SK-N-SH treated with all-trans-retinoic acid at 6 μM for 48 hours (cell line): ENCODE measurements around the gene SUN5.
"Not testable (repeated sequence)": the region's sequence is repeated elsewhere in the genome, so short reads cannot be mapped to it uniquely, and the experiment has no call there.

Experiments
- ARNTL ChIP-seq: fragments of 450-650 bp; formaldehyde crosslinking; IDR thresholded peaks from 2 replicates; pipeline ENCODE4 v1.5.0; 2020; ENCODE audit warnings: low read depth, mild to moderate bottlenecking, moderate library complexity, borderline replicate concordance
- BACH2 ChIP-seq: fragments of 250-450 bp; sonication (Bioruptor Pico); IDR thresholded peaks from 2 replicates; pipeline ENCODE4 v1.9.0; 2021; ENCODE audit warnings: mild to moderate bottlenecking, borderline replicate concordance
- ISL1 ChIP-seq: fragments of 250-450 bp; sonication (Bioruptor Pico); IDR thresholded peaks from 2 replicates; pipeline ENCODE4 v2.1.2; 2022; ENCODE audit warnings: mild to moderate bottlenecking, moderate library complexity
- PATZ1 ChIP-seq: fragments of 250-450 bp; sonication (Bioruptor Pico); IDR thresholded peaks from 2 replicates; pipeline ENCODE4 v1.8.0; 2020; ENCODE audit warnings: mild to moderate bottlenecking, moderate library complexity, borderline replicate concordance
- POU6F1 ChIP-seq: fragments of 250-450 bp; sonication (Bioruptor Pico); IDR thresholded peaks from 2 replicates; pipeline ENCODE4 v1.8.0; 2021; ENCODE audit warnings: low read depth, mild to moderate bottlenecking, moderate library complexity, borderline replicate concordance
- RARB ChIP-seq: fragments of 250-450 bp; sonication (Bioruptor Pico); IDR thresholded peaks from 2 replicates; pipeline ENCODE4 v1.8.0; 2021; ENCODE audit warnings: mild to moderate bottlenecking, moderate library complexity
- ZC3H10 ChIP-seq: fragments of 250-450 bp; sonication (Bioruptor Pico); IDR thresholded peaks from 2 replicates; pipeline ENCODE4 v1.5.1; 2021; ENCODE audit warnings: mild to moderate bottlenecking, moderate library complexity
- ZFP3 ChIP-seq: fragments of 250-450 bp; sonication (Bioruptor Pico); IDR thresholded peaks from 2 replicates; pipeline ENCODE4 v1.5.0; 2020; ENCODE audit warnings: mild to moderate bottlenecking, moderate library complexity
- ZFP30 ChIP-seq: fragments of 450-650 bp; formaldehyde crosslinking; IDR thresholded peaks from 2 replicates; pipeline ENCODE4 v1.5.0; 2022; ENCODE audit warnings: mild to moderate bottlenecking, moderate library complexity
- ZNF565 ChIP-seq: fragments of 450-650 bp; formaldehyde crosslinking; conservative IDR thresholded peaks from 2 replicates; pipeline ENCODE4 v1.5.0; 2020; ENCODE audit warnings: low read depth, mild to moderate bottlenecking, moderate library complexity
- ZNF70 ChIP-seq: fragments of 450-650 bp; formaldehyde crosslinking; IDR thresholded peaks from 2 replicates; pipeline ENCODE4 v1.5.0; 2020; ENCODE audit warnings: mild to moderate bottlenecking, moderate library complexity
- ZNF8 ChIP-seq: fragments of 450-650 bp; formaldehyde crosslinking; IDR thresholded peaks from 2 replicates; pipeline ENCODE4 v1.5.0; 2020; ENCODE audit warnings: mild to moderate bottlenecking, moderate library complexity
- TF ChIP-seq, protein P1 (sequence below): fragments of 250-450 bp; sonication (Bioruptor Pico); IDR thresholded peaks from 2 replicates; pipeline ENCODE4 v1.5.0; 2020; ENCODE audit warnings: mild to moderate bottlenecking, moderate library complexity

GRCh38 chr20:32962646-32963045 is 41.6 kb downstream of the SUN5 start:
- not testable (repeated sequence) for TF ChIP-seq RARB (CRISPR knock-in tag); ARNTL; ZFP3; ZC3H10; ZNF70; PATZ1 (CRISPR knock-in tag); ZNF565 (CRISPR knock-in tag); ISL1; ZNF8 (CRISPR knock-in tag); BACH2; ZFP30; POU6F1
- TF ChIP-seq, protein P1, sequence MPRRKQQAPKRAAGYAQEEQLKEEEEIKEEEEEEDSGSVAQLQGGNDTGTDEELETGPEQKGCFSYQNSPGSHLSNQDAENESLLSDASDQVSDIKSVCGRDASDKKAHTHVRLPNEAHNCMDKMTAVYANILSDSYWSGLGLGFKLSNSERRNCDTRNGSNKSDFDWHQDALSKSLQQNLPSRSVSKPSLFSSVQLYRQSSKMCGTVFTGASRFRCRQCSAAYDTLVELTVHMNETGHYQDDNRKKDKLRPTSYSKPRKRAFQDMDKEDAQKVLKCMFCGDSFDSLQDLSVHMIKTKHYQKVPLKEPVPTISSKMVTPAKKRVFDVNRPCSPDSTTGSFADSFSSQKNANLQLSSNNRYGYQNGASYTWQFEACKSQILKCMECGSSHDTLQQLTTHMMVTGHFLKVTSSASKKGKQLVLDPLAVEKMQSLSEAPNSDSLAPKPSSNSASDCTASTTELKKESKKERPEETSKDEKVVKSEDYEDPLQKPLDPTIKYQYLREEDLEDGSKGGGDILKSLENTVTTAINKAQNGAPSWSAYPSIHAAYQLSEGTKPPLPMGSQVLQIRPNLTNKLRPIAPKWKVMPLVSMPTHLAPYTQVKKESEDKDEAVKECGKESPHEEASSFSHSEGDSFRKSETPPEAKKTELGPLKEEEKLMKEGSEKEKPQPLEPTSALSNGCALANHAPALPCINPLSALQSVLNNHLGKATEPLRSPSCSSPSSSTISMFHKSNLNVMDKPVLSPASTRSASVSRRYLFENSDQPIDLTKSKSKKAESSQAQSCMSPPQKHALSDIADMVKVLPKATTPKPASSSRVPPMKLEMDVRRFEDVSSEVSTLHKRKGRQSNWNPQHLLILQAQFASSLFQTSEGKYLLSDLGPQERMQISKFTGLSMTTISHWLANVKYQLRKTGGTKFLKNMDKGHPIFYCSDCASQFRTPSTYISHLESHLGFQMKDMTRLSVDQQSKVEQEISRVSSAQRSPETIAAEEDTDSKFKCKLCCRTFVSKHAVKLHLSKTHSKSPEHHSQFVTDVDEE (CRISPR knock-in tag): not testable (repeated sequence)
